HG03520 (cell line): ENCODE results near the gene CREG1.

Source experiments
- ATAC-seq: cut with Tn5 transposase; IDR thresholded peaks from one replicate; pipeline ENCODE4 v1.9.1; 2021; ENCODE audit warnings: mild to moderate bottlenecking, moderate library complexity; ENCODE audit not compliant: unreplicated experiment

Gene CREG1

DNA sequence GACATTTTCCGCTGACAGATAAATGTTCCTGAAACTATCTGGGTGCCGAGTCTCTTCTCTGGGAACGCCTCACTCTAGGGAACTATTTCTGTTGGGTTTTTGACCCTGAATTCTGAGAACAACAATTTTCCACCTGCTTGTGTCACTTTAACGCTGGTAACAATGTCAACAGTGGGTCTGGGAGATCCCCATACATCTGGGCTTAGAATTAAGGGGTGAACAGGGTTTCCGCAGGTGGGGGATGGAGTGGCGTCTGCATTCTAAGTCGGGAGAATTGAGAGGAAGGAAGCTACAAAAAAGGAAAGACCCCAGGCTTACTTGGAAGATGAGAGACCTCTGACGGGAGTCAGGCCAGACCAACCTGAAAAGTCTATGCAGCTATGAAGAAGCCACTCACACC is 44.0 kb downstream of the CREG1 start:
- ATAC-seq = no peak

DNA sequence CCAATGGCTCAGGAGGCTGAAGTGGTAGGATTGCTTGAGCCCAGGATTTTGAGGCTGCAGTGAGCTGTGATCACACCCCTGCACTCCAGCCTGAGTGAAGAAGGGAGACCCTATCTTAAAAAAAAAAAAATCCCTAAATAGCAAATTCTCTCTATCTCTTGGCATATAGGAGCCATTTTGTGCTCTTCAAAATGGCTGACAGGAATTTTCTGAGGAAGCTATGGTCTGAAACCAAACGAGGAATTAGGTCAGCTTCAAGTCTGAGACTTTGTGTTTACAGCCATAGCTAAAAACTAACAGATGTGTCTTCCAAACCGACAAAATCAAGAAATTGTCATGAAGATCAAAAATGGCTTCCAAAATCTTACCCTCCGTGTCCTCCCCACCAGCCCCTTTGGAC is 45.8 kb downstream of the CREG1 start:
- no peak for ATAC-seq

DNA sequence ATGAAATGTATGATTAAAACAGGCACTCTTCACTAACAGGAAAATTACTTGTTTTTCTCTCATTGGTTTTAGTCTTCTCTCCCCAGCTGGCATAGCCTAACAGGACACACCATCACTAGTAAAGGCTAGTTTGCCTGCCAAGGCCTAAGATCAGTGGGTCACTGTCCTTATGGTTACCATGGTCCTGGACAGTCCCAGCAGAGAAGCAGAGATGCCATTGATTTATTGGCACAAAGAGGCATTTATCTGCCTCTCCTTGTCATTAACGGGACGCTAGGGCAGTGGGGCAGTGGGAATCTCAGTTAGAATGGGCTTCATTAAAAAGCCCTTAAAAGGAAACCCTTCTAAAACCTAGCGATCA is 49.1 kb downstream of the CREG1 start:
- no peak for ATAC-seq

DNA sequence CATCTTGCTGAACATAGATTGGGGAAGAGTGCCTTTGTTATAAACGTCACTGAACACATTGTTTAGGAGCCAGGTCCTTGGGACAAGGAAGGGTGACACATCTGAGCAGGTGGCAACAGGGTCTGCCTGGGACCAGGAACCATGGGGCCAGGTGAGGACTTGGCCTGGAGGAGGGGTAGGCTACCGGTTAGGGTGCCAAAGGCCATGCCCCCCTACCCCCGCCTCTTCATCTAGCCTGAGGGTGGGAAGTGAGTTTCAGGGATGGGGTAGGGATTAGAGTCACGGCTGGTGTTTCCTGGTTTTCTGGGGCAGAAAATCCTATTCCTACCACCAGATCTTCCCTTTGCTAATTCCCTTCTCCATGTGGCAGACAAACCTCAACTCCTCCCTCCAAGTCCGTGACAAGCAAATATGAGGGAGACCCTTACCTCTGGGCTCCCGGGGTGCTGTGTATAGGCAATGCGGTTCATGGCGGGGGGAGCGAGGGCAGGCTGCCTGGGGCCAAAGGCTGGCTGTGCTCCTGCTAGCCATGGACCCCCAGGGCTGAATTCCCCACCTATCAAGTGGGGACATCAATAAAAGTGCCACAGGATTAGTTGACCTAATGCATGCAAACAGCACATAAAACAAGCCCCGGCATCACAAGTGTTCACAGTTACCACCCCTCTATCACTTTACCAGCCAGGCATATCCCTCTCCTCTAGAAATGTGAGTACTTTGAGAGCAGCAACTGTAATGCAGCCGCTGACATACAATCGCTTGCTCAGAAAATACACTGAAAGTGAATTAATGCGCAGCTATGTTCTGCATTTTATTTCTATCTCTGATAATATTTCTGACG is 49.7 kb downstream of the CREG1 start:
- ATAC-seq = no peak

DNA sequence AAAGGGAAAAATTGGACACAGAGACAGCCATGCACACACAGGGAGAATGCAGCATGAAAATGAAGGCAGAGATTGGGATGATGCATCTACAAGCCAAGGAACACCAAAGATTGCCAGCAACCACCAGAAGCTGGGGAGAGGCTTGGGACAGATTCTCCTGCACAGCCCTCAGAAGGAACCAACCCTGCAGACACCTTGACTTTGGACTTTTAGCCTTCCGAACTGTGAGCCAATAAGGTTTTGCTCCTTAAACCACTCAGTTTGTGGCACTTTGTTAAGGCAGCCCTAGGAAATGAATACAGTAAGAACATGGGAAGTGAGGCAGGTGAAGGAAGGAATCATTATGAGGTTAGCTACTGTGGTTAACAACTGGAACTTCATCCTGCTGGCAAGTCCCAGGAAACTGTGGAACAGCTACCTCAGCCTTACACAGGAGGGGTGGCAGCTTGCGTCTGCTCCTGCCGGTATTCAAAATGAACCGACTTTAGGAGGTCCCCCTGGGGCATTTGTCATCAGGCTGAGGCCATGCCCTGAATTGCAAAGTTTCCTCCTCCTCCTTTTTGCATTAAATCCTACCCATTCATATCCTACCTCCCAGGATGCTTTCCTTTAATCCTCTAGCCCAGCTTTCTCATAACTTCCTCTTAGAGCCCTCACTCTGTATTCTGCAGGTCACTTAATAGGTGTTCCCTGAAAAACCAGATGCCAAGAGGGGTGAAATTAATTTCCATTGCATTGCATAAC is 50.7 kb downstream of the CREG1 start:
- ATAC-seq = no peak

DNA sequence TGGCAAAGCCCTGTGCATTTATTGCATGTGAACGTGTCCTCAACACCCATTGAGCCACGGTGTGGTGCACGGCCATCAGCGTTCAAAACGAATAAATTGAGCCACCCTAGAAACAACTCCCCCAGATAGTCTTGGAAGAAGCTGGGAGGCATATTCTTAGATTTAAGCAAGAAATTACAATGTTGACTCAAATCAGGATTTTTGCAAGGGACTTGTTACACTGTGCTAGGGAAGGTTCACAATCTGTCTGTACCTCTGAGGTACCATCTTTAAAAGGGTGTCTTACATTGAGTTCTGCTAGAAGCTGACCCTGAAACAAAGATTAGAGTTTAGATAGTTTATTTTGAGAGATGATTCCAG is 51.4 kb downstream of the CREG1 start:
- ATAC-seq = no peak

DNA sequence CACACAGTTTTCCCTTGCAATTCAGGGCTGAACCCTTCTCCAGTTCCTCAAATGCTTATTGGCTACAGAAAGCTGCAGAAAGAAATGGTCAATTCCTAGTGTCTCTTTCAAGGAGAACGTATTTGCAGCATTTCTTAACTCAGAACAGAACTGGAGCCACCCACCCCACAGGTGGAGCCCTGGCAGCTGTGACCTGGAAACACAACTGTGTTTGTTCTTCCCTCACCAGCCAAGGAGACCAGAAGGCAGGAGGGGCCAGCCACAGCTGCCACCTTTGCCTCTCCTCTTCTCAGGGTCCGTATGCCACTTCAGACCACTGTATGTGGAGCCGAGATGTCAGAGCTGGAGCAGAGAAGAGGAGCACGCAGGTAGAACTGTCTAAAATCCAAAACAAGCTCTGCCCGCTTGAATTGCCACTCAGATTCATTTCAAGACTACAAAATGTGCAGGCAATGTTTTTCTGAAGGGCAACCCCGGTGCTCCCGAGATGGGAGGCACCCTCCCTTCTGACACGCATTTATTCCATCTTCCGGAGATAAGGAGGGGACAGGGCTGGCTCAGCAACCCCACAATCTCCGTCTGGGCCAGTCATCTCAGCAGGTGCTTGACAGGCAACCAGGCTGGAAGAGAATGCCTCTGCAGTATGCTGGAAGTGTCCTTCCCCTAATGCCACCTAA is 51.9 kb downstream of the CREG1 start:
- ATAC-seq = no peak

DNA sequence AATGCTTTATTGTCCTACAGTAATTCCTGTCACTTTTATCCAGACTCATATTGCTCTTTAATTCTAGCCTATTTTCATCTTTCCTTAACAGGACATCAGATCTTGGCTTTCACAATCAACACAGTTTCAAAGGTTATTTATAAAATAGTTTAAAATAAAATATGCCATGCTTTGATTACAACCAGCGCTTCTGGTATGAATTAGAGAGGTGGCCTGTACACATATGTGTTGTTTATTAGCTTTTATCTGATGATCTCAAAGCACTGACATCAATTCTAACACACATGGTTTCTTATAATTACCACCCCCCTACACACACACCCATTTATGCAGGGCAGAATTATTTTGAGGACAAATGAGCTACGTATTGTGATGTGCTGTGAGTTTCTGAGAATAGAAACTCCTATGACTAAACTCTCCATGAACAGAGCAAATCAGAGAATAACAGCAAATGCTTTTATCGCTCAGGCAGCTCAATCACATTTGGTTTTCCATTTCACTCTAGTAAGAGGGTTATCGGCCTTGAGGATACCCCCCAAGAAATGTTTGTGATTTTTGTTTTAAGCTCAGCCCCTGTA is 53.2 kb downstream of the CREG1 start:
- ATAC-seq = no peak

DNA sequence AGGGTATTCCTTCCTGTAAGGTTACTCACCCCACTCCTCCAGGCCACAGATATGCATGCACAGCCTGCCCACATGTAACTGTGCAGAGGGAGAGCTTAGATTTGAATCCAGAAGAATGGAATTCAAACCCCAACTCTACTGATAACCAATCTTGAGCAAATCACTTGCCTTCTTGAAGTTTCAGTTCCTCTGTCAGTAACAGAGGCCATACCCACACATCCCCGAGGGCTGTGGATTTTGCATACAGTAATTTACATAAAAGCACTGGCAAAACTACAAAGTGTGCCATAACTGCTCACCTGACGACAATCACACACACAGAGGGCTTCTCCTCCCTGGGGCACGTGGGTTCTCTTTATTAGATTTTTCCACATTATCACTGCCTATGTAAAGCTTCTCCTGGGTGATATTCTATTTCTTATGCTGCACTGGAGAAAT is 53.9 kb downstream of the CREG1 start:
- ATAC-seq = peak; percentile 96

DNA sequence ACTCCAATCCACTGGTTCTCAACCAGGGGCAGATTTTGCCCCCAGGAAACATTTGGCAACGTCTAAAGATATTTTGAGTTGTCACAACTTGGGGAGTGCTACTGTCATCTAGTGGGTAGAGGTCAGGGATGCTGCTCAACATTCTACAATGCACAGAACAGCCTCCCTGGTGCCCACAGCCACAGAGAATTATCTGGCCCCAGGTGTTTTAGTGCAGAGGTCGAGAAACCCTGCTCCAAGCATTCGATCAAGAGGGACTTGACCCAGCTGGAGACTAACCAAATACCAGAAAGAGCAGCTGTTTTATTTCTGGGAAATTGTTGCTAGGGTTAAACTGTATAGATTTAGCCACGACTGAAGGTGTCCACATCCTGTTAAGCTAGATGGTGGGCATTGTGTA is 54.5 kb downstream of the CREG1 start:
- no peak for ATAC-seq

DNA sequence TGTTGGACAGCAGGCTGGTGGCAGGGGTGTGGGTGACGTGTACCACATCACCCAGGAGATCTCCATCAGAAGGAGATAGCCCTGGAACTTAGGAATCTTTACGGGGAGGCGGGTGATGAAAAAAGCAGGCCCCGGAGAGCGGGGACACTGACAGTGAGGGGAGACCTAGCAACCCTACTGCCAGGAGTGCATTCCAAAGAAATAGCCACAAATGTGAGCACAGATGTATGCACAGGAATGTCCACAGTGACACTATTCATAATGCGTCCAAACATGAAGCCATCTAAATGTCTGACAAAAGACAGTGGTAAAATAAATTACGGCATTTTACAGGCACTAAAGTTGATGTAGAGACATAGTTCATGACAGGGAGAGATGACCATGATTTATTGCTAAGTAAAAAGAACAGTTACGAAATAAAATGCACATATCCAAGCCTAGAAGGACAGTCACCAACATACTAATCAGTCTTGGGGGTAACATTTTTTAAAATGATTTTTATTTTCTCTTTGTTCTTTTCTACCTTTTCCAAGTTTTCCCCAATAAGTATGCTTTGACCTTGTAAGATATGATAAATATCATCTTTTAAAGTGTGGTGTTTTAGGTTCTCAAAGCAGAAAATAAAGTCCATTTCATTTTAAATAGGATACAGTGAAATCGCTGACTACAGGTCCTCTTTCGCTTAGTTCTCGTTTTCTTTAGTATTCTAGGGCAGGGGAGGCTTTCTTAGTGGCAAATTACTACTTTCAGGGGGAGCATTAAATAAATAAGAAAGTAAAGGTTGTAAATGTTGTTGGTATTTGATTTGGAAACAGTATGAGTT is 56.6 kb downstream of the CREG1 start:
- ATAC-seq = no peak

DNA sequence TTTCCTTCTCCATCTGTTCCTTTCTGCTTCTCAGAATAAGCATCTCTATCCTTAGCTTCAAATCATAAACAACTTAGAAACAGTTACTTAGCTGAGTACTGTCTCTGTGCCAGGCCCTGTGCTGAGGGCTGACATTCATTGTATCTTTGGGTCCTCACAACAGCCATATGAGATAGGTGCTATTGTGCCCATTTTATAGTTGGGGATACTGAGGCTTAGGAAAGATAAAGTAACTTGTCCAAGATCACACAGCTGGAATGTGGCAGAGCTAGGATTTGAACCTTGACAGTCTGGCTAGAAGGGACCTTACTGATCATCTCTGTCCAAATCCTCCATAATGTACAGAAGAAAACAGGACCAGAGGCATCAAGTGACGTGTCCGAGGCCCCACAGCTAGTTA is 60.2 kb downstream of the CREG1 start:
- no peak for ATAC-seq

DNA sequence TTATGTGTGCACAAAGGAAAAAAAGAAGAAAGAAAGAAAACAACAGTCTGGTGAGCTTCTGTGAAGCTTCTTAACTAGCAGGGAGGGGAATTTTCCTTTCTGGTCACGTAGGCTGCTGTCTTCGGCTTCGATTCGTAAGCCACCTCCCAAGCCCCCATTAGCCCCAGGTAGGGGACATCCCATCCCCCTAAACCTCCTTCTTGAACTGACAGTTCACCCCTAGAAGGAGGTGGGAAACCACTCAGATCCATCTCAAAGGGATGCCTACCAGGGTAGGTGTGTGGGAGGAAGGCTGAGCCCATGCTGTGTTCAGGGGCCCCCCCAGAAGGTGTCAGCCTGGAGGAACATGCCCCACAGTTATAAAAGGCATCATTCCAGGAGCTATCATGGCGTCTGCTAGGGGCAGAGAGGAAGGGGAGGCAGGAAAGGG is 61.1 kb downstream of the CREG1 start:
- no peak for ATAC-seq

DNA sequence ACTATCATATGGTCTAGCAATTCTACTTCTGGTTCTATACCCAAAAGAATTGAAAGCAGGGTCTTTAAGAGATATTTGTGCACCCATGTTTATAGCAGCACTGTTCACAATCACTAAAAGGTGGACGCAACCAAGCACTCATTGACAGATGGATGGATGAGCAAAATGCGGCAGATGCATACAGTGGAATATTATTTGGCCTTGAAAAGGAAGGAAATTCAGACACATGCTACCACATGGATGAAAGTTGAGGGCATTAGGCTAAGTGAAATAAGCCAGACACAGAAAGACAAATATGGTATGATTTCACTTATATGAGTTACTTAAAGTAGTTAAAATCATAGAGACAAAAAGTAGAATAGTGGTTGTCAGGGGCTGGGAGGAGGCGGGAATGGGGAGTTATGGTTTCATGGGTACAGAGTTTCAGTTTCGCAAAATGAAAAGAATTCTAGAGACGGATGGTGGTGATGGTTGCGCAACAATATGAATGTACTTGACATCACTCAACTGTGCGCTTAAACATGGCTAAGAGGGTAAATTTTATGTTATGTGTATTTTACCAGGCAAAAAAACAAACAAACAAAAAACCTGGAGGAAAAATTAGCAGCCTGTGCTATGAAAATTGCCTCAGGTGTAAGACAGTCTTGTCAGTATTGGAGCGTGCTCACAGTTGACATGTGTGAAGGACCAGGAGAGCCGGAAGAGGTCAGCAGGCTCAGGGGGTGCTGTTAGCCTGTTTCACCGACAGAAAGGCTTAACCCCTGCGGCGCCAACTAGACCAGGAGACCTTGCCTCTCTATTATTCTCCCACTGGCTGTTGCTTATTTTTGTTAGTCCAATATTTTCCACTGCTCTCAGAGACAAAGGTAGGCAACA is 61.7 kb downstream of the CREG1 start:
- ATAC-seq = no peak
